Ureter (tissue), 1 donor: Measurements from ENCODE around the gene RAB10. TPM values are rescaled to one million over a fixed set of nuclear protein-coding genes. Genes with fewer than 3 reads are reported as not detected.
A peak's percentile ranks its signal among the peaks of the same experiment; 100 is the strongest.
"Not testable (repeated sequence)": the region's sequence is repeated elsewhere in the genome, so short reads cannot be mapped to it uniquely, and the experiment has no call there.

Source experiments
- DNase-seq: peaks from one replicate; pipeline ENCODE4 v3.0.0-alpha.2; 2020; ENCODE audit warnings: low spot score
- total RNA-seq: library from RNA; stranded (reverse); gene quantifications from one replicate; pipeline ENCODE4 v1.2.4, GENCODE V29; 2023
- donor health status: DM: yes; HTN: yes; CAD: no.

Gene RAB10
- total RNA-seq, 1 donor from 2014 or later: 180 TPM

DNA sequence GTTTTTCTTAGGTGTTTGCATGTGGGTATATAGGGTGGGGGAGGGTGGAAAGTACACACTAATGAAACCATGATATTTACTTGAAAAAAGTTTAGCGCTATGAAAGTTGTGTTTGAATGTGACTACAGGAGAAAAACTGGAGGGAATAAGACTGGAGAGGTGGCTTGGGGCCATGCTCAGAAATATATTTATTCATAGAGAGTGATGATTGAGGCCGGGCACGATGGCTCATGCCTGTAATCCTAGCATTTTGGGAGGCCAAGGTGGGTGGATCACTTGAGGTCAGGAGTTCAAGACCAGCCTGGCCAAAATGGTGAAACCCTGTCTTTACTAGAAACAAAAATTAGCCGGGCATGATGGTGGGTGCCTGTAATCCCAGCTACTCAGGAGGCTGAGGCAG is 55.0 kb downstream of the RAB10 start:
- not testable (repeated sequence) for DNase-seq

DNA sequence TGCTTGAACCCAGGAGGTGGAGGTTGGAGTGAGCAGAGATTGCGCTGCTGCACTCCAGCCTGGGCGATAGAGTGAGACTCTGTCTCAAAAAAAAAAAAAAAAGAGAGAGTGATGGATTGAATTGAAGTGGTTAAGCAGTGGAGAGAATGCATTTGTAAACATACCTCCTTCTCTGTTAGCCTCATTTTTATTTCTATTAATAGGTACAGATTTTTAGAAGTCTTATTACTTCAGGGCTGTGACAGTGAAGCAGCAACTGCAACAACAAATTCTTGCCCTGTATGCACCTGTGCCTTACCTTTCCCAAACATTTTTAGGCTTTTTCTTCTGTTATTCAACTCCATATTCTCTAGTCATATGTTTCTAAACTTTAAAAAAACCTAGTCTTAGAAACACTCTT is 55.5 kb downstream of the RAB10 start:
- DNase-seq: no peak

DNA sequence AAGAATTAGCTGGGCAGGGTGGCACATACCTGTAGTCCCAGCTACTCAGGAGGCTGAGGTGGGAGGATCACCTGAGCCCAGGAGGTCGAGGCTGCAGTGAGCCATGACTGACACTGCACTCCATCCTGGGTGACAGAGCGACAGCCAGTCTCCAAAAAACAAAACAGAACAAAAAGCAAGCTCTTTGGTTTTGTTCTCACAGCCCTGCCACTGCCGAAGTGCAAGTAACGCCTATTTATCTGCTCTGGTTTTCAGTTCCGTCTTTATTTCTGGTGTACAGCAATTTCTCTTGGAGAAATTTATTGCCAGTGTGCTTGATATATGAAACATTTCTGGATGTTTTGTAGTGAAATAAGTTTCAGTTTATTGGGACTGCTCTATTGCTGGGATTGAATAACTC is 61.9 kb downstream of the RAB10 start:
- no peak for DNase-seq

- no peak for DNase-seq
Observed at GRCh38 chr2:26099933-26100332, 66.0 kb downstream of the RAB10 start.

- DNase-seq: no peak
Observed at GRCh38 chr2:26100384-26100783, 66.5 kb downstream of the RAB10 start.

GRCh38 chr2:26103752-26104151 is 69.9 kb downstream of the RAB10 start:
- no peak for DNase-seq

GRCh38 chr2:26108701-26109100 is 74.8 kb downstream of the RAB10 start:
- DNase-seq: not testable (repeated sequence)

GRCh38 chr2:26112201-26112600 is 78.3 kb downstream of the RAB10 start:
- DNase-seq: no peak

DNA sequence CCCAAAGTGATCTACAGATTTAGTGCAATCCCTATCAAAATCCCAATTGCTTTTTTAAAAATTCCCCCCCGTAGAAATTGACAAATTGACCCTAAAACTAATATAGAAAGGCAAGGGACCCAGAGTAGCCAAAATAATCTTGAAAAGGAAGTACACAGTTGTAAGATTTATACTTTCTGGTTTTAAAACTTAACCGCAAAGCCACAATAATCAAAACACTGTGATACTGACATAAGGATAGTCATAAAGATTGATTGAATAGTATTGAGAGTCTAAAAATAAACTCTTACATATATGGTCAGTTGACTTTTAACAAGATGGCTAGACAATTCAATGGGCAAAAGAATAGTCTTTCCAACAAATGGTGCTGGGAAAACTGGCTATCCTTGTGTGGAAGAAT is 80.3 kb downstream of the RAB10 start:
- no peak for DNase-seq

DNA sequence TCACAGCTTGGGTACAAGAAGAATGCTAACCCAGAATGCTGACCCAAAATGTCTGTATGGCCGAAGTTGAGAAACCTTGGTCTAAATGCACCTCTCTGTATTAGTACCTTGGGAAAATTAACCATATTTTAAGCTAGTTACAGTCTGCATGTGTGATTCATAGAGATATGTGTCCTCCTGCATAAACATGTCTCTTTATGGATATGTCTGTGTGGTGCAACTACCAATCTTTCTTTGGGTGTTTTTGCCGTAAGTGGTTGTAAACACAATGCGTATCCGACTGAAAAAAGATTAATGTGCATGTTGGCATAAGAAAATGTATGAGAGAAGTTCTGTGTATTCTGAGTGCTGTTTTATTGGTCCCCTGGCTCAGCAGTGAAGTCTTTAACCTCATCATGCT is 84.8 kb downstream of the RAB10 start:
- no peak for DNase-seq

DNA sequence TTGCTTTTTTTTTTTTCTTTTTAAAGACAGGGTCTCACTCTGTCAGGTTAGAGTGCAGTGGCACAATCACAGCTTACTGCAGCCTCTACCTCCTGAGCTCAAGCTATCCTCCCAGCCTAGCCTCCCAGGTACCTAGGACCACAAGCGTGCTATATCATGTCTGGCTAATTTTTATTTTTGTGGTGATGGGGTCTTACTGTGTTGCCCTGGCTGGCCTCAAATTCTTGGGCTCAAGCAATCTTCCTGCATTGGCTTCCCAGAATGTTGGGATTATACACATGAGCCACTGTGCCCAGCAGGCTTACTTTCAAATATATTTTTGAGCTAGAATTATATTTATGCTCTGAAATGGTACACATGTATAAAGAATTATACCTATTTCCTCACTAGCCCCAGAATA is 85.6 kb downstream of the RAB10 start:
- no peak for DNase-seq

DNA sequence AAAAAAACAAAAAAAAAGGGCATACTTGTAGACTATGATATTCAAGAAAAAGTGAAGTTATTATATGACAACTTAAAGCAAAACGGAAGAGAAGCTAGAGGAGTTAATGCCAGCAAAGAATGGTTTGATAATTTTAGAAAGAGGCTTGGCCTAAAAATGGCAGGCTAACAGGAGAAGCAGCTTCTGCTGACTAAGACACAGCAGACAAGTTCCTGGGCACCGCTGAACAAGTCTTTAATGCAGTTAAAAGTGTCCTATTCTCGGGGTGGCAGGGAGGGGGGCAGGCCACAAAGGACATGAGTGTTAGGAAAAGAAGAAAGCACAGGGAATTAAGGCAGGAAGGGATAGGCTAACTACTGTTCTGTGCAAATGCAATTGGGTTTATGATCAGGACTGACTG is 88.7 kb downstream of the RAB10 start:
- DNase-seq: no peak

GRCh38 chr2:26123426-26123825 is 89.5 kb downstream of the RAB10 start:
- DNase-seq: no peak

DNA sequence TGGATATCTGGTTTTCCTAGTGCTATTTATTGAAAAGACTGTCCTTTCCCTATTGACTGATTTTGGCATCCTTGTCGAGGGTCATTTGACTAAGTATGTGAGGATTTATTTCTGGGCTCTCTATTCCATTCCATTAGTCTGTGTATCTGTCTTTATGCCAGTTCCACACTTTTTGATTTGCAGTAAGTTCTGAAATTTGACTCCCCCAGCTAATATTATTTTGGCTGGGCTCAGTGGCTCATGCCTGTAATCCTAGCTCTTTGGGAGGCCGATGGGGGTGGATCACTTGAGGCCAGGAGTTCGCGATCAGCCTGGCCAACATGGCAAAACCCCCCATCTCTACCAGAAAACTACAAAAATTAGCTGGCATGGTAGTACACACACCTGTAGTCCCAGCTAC is 92.2 kb downstream of the RAB10 start:
- DNase-seq: no peak

DNA sequence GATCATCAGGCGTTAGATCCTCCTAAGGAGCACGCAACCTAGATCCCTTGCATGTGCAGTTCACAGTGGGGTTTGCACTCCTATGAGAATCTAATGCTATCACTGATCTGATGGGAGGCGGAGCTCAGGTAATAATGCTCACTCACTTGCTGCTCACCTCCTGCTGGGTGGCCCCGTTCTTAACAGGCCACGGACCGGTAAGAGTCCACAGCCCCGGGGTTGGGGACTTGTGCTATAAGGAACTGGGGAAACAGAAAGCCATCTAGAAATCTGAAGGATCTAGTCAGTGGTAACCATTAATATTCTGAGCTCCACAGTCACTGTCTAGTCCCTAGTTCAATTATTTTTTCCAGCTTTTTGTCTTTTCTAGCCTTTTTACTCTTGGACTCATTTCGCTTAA is 94.3 kb downstream of the RAB10 start:
- DNase-seq: no peak

GRCh38 chr2:26130763-26131162 is 96.9 kb downstream of the RAB10 start:
- no peak for DNase-seq

DNA sequence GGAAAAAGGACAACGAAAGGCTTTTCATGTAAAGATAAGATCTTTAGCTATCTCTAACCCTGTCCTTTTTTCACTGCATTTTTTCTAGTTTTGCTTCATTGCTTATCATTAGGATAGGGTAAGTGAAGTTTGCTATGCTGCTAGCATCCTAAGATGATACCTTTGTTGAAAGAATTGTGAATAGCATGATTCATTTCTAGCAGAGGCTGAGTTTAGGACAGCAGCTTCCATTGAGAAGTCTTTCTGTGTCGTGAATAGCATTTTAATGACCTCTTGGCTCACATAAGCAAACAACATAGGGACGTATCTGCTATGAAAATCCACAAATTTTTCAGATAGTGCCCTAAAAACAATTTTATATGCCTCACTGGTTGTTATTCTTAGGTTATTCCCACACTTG is 102.6 kb downstream of the RAB10 start:
- no peak for DNase-seq

DNA sequence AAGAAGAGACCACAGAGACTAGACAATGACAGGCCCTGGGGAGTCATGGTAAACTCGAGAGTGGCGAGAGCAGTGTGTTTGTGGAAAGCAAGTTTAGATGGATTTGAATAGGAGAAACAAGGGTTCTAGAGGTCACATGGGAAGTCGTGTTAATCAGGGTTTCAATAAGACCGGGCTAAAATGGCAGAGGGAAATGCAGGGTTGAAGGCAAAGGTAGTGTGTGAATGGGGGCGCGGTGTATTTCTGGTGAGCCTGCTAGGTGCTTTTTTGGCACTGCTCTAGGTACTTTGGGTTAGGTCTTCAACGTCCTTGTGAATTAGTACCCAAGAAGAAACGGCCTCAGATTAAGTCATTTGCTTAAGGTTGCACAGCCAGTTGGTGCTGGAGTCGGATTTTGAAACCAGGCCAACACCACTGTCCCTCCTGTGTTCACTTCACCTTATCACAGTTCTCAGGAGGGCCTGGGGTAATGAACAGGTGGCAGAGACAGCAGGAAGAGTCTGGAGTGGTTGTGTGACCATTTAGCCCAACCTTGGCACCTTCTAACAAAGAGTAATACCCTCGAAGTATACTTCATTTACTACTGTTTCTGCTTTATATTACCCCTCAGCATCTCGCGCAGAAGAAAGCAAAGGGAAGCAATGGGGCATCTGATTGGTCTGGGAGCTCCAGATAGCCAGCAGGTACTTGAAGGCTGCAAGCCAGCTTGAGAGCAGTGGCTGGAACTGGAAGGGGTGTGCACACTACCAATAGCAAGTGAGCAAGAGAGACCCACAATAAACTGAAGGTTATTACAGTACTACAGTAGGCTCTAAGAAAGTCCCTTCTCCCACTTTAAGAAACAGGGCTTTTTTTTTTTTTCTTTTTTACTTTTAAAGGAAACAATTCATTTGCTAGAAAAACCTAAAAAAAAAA is 105.6 kb downstream of the RAB10 start:
- no peak for DNase-seq

DNA sequence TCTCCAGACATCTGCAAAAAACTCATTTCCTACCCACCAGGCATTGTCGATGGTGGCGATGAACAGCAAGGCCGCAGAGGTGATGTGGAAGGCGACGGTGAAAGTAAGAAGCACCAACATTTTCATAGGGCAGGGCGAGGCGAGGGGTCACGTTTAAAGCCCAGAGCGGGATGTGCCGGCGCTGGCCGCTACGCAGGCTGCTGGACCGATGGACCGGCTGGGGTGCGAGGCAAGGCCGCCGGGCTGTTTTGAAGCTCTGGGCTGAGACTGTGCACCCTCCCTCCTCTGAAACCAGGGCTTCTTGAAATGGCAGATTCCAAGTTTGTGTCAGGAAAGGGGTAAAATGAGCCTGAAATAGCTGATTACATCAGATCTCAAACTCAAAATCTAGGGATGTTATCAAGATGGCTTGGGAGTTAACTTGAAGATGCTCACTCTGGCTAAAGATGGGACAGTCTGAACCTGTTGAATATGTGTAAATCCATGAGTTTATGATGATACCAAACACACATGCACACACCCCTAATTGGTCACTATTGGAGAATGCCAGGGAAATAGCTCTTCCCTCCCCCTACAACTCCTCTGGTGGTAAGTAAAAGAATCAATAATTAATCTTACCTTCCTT is 107.4 kb downstream of the RAB10 start:
- DNase-seq: no peak

- no peak for DNase-seq
Observed at GRCh38 chr2:26144031-26144430, 110.1 kb downstream of the RAB10 start.

DNA sequence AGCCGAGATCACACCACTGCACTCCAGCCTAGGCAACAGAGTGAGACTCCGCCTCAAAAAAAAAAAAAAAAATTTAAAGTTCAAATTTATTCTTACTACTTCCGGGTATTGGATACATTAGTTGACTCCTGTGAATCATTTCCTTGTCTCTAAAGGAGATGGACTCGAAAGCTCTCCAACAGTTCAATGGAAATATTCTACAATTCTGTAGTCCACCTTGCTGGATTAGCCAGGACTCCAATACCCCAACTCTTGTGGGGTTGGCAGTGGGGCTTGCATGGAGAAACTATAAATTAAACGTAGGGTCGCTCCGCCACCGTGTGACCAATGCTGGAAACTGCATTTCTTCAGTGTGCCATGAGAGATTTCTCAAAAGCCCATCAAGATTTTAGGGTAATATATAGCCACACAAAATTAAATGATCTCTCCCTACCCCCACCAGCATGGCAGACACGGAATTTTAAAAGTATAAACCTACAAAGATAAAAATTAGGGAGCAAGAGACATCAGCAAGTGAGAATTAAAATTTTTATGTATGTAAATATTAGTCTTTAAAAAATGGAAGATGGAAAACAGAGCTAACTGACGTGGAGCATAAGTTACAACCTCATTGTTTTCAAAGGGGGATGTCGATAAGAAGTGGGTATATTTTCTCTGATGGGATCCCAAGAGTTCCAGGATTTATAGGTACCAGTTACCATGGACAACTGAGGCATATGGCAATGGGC is 111.2 kb downstream of the RAB10 start:
- DNase-seq: peak; percentile 58

DNA sequence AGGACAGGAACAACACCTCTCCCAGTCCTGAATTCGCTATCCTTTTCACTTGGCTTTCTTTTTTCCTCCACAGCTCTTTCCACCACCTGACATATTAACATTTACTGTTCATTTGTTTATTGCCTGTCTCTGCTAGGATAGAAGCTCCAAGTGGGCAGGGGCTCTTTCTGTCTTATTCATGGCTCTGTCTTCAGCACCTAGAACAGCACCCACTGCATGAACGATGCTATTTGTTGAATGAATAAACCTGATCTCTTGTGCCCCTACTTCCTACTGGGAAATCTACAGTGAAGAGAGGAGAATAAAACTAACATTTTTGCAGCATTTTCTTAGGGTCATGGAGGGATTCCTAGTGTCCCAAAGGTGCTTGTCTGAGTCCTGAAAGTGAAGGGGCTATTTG is 114.6 kb downstream of the RAB10 start:
- no peak for DNase-seq

DNA sequence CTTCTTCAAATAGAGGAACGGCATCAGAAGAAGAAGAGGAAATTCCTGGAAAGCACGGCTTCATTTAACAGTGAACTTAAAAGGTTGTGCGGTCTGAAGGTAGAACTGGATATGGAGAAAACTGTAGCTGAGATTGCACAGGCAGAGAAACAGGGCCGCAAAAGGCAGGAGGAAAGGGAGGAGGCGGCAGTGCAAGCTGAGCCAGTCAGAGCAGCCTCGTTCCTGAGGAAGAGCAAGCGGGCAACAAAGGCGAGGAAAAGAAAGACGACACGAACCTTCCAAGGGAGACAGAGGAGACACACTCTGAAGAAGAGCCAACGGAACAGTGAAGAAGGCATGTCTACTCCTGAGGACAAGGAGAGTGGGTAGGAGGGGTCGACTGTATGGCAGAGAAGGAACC is 116.4 kb downstream of the RAB10 start:
- no peak for DNase-seq
